Heart left ventricle (tissue), 16 donors: ENCODE data around the gene OAS3. TPM values are rescaled to one million over a fixed set of nuclear protein-coding genes. Genes with fewer than 3 reads are reported as not detected.

Experiments
- ATAC-seq, 4 donors: fragments of 200-7000 bp; cut with Tn5 transposase; one replicate each; pipeline ENCODE4 v1.9.1; 2020 to 2022; ENCODE audit warnings: moderate library complexity in 4 of 4, mild to moderate bottlenecking in 3 of 4, moderate number of reproducible peaks in 1 of 4
- DNase-seq, 5 donors: peaks; one replicate each; pipeline ENCODE4 v3.0.0-alpha.2; 2020
- H3K27ac ChIP-seq, 12 donors: fragments of 200-600 bp; sonication (generic) in 4 of 12; one replicate each; pipeline versions ENCODE4 v1.5.0 to v1.8.0; 2016 to 2022; ENCODE audit warnings: mild to moderate bottlenecking in 2 of 12
- H3K27me3 ChIP-seq, 9 donors: fragments of 200-600 bp; sonication (generic) in 2 of 9; one replicate each; pipeline versions ENCODE4 v1.5.1 to v1.8.0; 2016 to 2022; ENCODE audit warnings: mild to moderate bottlenecking in 3 of 9
- H3K36me3 ChIP-seq, 9 donors: fragments of 200-600 bp; sonication (generic) in 2 of 9; one replicate each; pipeline versions ENCODE4 v1.5.0 to v1.8.0; 2018 to 2022; ENCODE audit warnings: mild to moderate bottlenecking in 2 of 9
- H3K4me1 ChIP-seq, 12 donors: fragments of 200-600 bp; sonication (generic) in 4 of 12; one replicate each; pipeline versions ENCODE4 v1.5.0 to v1.8.0; 2016 to 2022; ENCODE audit warnings: mild to moderate bottlenecking in 3 of 12
- H3K4me3 ChIP-seq, 12 donors: fragments of 200-600 bp; sonication (generic) in 4 of 12; one replicate each; pipeline versions ENCODE4 v1.5.0 to v1.8.0; 2017 to 2022; ENCODE audit warnings: mild to moderate bottlenecking in 9 of 12, moderate library complexity in 4 of 12
- H3K9me3 ChIP-seq, 12 donors: fragments of 200-600 bp; sonication (generic) in 4 of 12; one replicate each; pipeline versions ENCODE4 v1.5.0 to v1.8.0; 2016 to 2022; ENCODE audit warnings: mild to moderate bottlenecking in 1 of 12
- CTCF ChIP-seq, 12 donors: fragments of 200-600 bp; sonication (generic) in 4 of 12; IDR thresholded peaks; one replicate each; pipeline versions ENCODE4 v1.5.0 to v1.8.0; 2018 to 2022; ENCODE audit warnings: antibody characterized with exemption in 12 of 12, mild to moderate bottlenecking in 5 of 12
- POLR2A ChIP-seq, 2 donors: fragments of 450-650 bp; IDR thresholded peaks; one replicate each; pipeline ENCODE4 v1.6.1; 2017; ENCODE audit warnings: antibody characterized with exemption in 2 of 2, mild to moderate bottlenecking in 2 of 2, moderate library complexity in 2 of 2
- WGBS, 4 donors: extraction: QIAGEN DNeasy Blood & Tissue Kit in 2 of 4; methylation state at CpG; one replicate each; pipeline versions ENCODE4 v1.1.5 to v1.1.7; 2013 to 2018; 5-methylcytosine and 5-hydroxymethylcytosine counted together
- intact Hi-C, 10 donors: fragments of 100-400 bp; cut with DNase I; formaldehyde crosslinking; loops; one replicate each; pipeline versions ENCODE4 v1.11.1 to v1.14.2; 2022
- polyA plus RNA-seq, 2 donors: library from polyadenylated mRNA; stranded (reverse); fragments of 200-250 nt; gene quantifications; one replicate each; pipeline ENCODE4 v1.2.3, GENCODE V29; 2013
- total RNA-seq, 9 donors: library from RNA; depleted of rRNA in 2 of 9; stranded (reverse); fragments of >200 nt in 2 of 9; fragmentation: NEBNext Ultra II Directional in 3 of 9; extraction: Animal tissue kit (Norgen Biotek cat#: 25700) in 3 of 9; gene quantifications; one replicate each; pipeline versions ENCODE4 v1.1.0 to v1.2.4, GENCODE V29; 2016 to 2023
- donor health status: ischemic (EF 13 %, LVEDD 7.1; RV severe dilation, severe dysfunction).
- donor health status: healthy with polysubstance abuse.
- donor health status: DM: no; HTN: yes; CAD: no.
- donor health status: DM: no; HTN: no; CAD: no.
- donor health status: ischemic (EF 25% LVEDD 6.9; RV normal size, moderate dysfunction).
- donor health status: ischemic (EF 25% LVEDD 5.7; RV mildly dilated, moderate dysfunction).
- donor health status: healthy.
- donor health status: DM: yes; HTN: yes; CAD: no.
- donor health status: ischemic (EF 35%, LVEDD 5.7; RV mildly dilated, moderate dysfunction).
- donor health status: nonischemic (EF 11% LVEDD 7.7; RV severe dilation, severe dysfunction).
- donor health status: DM: yes; HTN: yes; CAD: no.
- donor health status: PGD.
- donor health status: ischemic (EF 29% LVEDD 5.4; RV normal size, mild dysfunction).
- donor health status: nonischemic (EF 23%, LVEDD 6.1; RV moderate dilation, normal function).

Gene OAS3
- total and polyA plus RNA-seq, 11 donors, result 4.1 to 45.1 (median 7.5) TPM

GRCh38 chr12:112945515-112945914, 7.2 kb downstream of the OAS3 start:
- TF ChIP-seq CTCF (IDR thresholded peaks at IDR 0.05) (no peak), POLR2A (IDR thresholded peaks at IDR 0.05) (no peak)
- DNase-seq (no peak), ATAC-seq (no peak)
- H3K4me3 ChIP-seq, result no peak overlapping the region
- peaks cover 0 to 15% (median 0%) of the 10 kb centered on the region in 12 donors for H3K4me1 ChIP-seq
- no peak overlapping the region for H3K27ac ChIP-seq
- peaks cover 0 to 8% (median 0%) of the 10 kb centered on the region in 9 donors for H3K27me3 ChIP-seq
- 94 to 100% (median 96%) methylated on average over 4 of the region's 4 CpGs for WGBS, 4 donors
- intact Hi-C loops, result no loop called here
- H3K9me3 ChIP-seq, result no peaks in the 10 kb centered on the region
- H3K36me3 ChIP-seq, result peaks cover 0 to 94% (median 51%) of the 10 kb centered on the region in 9 donors

- Histone ChIP-seq H3K4me1 (peaks cover 0 to 6% (median 0%) of the 10 kb centered on the region in 12 donors), H3K36me3 (peaks cover 0 to 100% (median 60%) of the 10 kb centered on the region in 9 donors), H3K4me3 (no peak overlapping the region), H3K9me3 (peaks cover 0 to 2% (median 0%) of the 10 kb centered on the region in 12 donors), H3K27ac (no peak overlapping the region), H3K27me3 (peaks cover 0 to 3% (median 0%) of the 10 kb centered on the region in 9 donors)
- ATAC-seq (no peak), DNase-seq (no peak)
- no peak for TF ChIP-seq CTCF (IDR thresholded peaks at IDR 0.05)
- TF ChIP-seq POLR2A (IDR thresholded peaks at IDR 0.05), result no peak
- intact Hi-C loops, result no loop called here
- WGBS, 4 donors, result 86 to 90% (median 88%) methylated on average over 11 to 14 of the region's 14 CpGs
Observed at GRCh38 chr12:112946236-112947000, 8.1 kb downstream of the OAS3 start.

GRCh38 chr12:112947314-112947713, 9.0 kb downstream of the OAS3 start:
- no peak for DNase-seq
- no peaks in the 10 kb centered on the region for H3K4me1 ChIP-seq
- H3K27me3 ChIP-seq, result no peaks in the 10 kb centered on the region
- no peak overlapping the region for H3K27ac ChIP-seq
- no peak overlapping the region for H3K4me3 ChIP-seq
- peaks cover 0 to 11% (median 0%) of the 10 kb centered on the region in 12 donors for H3K9me3 ChIP-seq
- intact Hi-C loops, result no loop called here
- 0 to 45% (median 42%) methylated on average over 1 of the region's 1 CpG for WGBS, 4 donors
- TF ChIP-seq POLR2A (IDR thresholded peaks at IDR 0.05), result no peak
- TF ChIP-seq CTCF (IDR thresholded peaks at IDR 0.05), result no peak
- no peak for ATAC-seq
- H3K36me3 ChIP-seq, result peaks cover 0 to 100% (median 57%) of the 10 kb centered on the region in 9 donors

GRCh38 chr12:112947761-112948160, 9.5 kb downstream of the OAS3 start:
- no peak for TF ChIP-seq POLR2A (IDR thresholded peaks at IDR 0.05)
- TF ChIP-seq CTCF (IDR thresholded peaks at IDR 0.05), result no peak
- intact Hi-C loops, result no loop called here
- 92 to 96% (median 95%) methylated on average over 5 of the region's 5 CpGs for WGBS, 4 donors

More at GRCh38 chr12:112947761-112948160, 9.5 kb downstream of the OAS3 start:
- Histone ChIP-seq H3K36me3 (peaks cover 0 to 100% (median 57%) of the 10 kb centered on the region in 9 donors), H3K4me3 (no peak overlapping the region), H3K4me1 (no peaks in the 10 kb centered on the region), H3K27me3 (no peaks in the 10 kb centered on the region), H3K9me3 (peaks cover 0 to 16% (median 0%) of the 10 kb centered on the region in 12 donors), H3K27ac (no peak overlapping the region)
- DNase-seq, result no peak
- ATAC-seq, result no peak
